Smooth muscle cell (in vitro differentiated cells): ENCODE results near the gene TMEM170B. TPM values are rescaled to one million over a fixed set of nuclear protein-coding genes. Genes with fewer than 3 reads are reported as not detected.
A peak's percentile ranks its signal among the peaks of the same experiment; 100 is the strongest.

Experiments
- DNase-seq: peaks from one replicate; lab custom pipeline; 2025; ENCODE audit not compliant: unreplicated experiment; lab: John Stamatoyannopoulos, UW
- H2AFZ ChIP-seq: fragments of 200-600 bp; sonication (generic); 2 replicates; pipeline ENCODE4 v1.6.0; 2016; ENCODE audit warnings: antibody characterized with exemption, low read depth, mild to moderate bottlenecking
- H3F3A ChIP-seq: fragments of 200-600 bp; sonication (generic); 2 replicates; pipeline ENCODE4 v1.6.0; 2017; ENCODE audit warnings: antibody characterized with exemption, low read depth
- H3K27ac ChIP-seq: fragments of 200-600 bp; sonication (generic); 2 replicates; pipeline ENCODE4 v1.5.1; 2016; ENCODE audit warnings: low read depth, mild to moderate bottlenecking
- H3K27me3 ChIP-seq: fragments of 200-600 bp; sonication (generic); 2 replicates; pipeline ENCODE4 v1.6.1; 2016; ENCODE audit warnings: low read depth, mild to moderate bottlenecking
- H3K36me3 ChIP-seq: fragments of 200-600 bp; sonication (generic); 2 replicates; pipeline ENCODE4 v1.5.1; 2016; ENCODE audit warnings: low read depth
- H3K4me1 ChIP-seq: fragments of 200-600 bp; sonication (generic); 2 replicates; pipeline ENCODE4 v1.5.1; 2016; ENCODE audit warnings: low read depth
- H3K4me2 ChIP-seq: fragments of 200-600 bp; sonication (generic); 2 replicates; pipeline ENCODE4 v1.6.0; 2016; ENCODE audit warnings: mild to moderate bottlenecking
- H3K4me3 ChIP-seq: fragments of 200-600 bp; sonication (generic); 2 replicates; pipeline ENCODE4 v1.5.1; 2016; ENCODE audit warnings: mild to moderate bottlenecking
- H3K79me2 ChIP-seq: fragments of 200-600 bp; sonication (generic); 2 replicates; pipeline ENCODE4 v1.6.0; 2016; ENCODE audit warnings: low read depth, mild to moderate bottlenecking
- H3K9ac ChIP-seq: fragments of 200-600 bp; sonication (generic); 2 replicates; pipeline ENCODE4 v1.6.0; 2016; ENCODE audit warnings: low read depth
- H3K9me3 ChIP-seq: fragments of 200-600 bp; sonication (generic); replicated peaks from 2 replicates; pipeline ENCODE4 v1.5.1; 2016; ENCODE audit warnings: low read depth
- H4K20me1 ChIP-seq: fragments of 200-600 bp; sonication (generic); 2 replicates; pipeline ENCODE4 v1.6.0; 2016; ENCODE audit warnings: low read depth
- WGBS: methylation state at CpG from one replicate; pipeline ENCODE4 v1.1.7; 2016; ENCODE audit warnings: low lambda C conversion rate; 5-methylcytosine and 5-hydroxymethylcytosine counted together
- polyA plus RNA-seq: library from polyadenylated mRNA; unstranded; fragments of >200 nt; fragmentation: Nextera tagmentation; extraction: Ambion mirVana; gene quantifications from 2 replicates; pipeline ENCODE4 v1.2.1, GENCODE V29; 2016
- total RNA-seq: library from RNA; depleted of rRNA; stranded (reverse); fragments of >200 nt; gene quantifications from 2 replicates; pipeline ENCODE4 v1.2.3, GENCODE V29; 2014
- TF ChIP-seq, protein P1 (sequence below): fragments of 200-600 bp; sonication (generic); IDR thresholded peaks from 2 replicates; pipeline ENCODE4 v1.5.1; 2017; ENCODE audit warnings: borderline replicate concordance, mild to moderate bottlenecking, antibody characterized with exemption; ENCODE audit not compliant: insufficient read depth, poor library complexity, severe bottlenecking

TMEM170B gene
- total and polyA plus RNA-seq, 2 experiments from 2014 or later, result 0.50 to 0.81 TPM

- H3K36me3 ChIP-seq, result no peaks in the 10 kb centered on the region
- no peak overlapping the region for H2AFZ ChIP-seq
- peaks cover 9% of the 10 kb centered on the region for H3K4me1 ChIP-seq
- no peak overlapping the region for H3K4me2 ChIP-seq
- H4K20me1 ChIP-seq, result no peaks in the 10 kb centered on the region
- H3K79me2 ChIP-seq, result no peaks in the 10 kb centered on the region
- TF ChIP-seq, protein P1, sequence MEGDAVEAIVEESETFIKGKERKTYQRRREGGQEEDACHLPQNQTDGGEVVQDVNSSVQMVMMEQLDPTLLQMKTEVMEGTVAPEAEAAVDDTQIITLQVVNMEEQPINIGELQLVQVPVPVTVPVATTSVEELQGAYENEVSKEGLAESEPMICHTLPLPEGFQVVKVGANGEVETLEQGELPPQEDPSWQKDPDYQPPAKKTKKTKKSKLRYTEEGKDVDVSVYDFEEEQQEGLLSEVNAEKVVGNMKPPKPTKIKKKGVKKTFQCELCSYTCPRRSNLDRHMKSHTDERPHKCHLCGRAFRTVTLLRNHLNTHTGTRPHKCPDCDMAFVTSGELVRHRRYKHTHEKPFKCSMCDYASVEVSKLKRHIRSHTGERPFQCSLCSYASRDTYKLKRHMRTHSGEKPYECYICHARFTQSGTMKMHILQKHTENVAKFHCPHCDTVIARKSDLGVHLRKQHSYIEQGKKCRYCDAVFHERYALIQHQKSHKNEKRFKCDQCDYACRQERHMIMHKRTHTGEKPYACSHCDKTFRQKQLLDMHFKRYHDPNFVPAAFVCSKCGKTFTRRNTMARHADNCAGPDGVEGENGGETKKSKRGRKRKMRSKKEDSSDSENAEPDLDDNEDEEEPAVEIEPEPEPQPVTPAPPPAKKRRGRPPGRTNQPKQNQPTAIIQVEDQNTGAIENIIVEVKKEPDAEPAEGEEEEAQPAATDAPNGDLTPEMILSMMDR, result no peak
- 41% methylated on average over 5 of the region's 5 CpGs for WGBS
- H3K27me3 ChIP-seq, result no peaks in the 10 kb centered on the region
- no peak overlapping the region for H3K9ac ChIP-seq
- H3K27ac ChIP-seq, result no peak overlapping the region
- no peak for DNase-seq
- H3K9me3 ChIP-seq, result no peaks in the 10 kb centered on the region
- no peak overlapping the region for H3K4me3 ChIP-seq
- H3F3A ChIP-seq, result no peaks in the 10 kb centered on the region
Observed at GRCh38 chr6:11584244-11584643, 46.7 kb downstream of the TMEM170B start.

GRCh38 chr6:11585426-11586016 is 48.0 kb downstream of the TMEM170B start:
- 6% methylated on average over 1 of the region's 1 CpG for WGBS
- TF ChIP-seq, protein P1, result peak; percentile 70

GRCh38 chr6:11586117-11586516 is 48.6 kb downstream of the TMEM170B start:
- no peaks in the 10 kb centered on the region for H3K27me3 ChIP-seq
- H3K9ac ChIP-seq, result no peak overlapping the region
- 80% methylated on average over 4 of the region's 4 CpGs for WGBS
- peak overlapping the region; percentile 83 for H3K27ac ChIP-seq
- H2AFZ ChIP-seq, result peak overlapping the region; percentile 10
- H3F3A ChIP-seq, result no peaks in the 10 kb centered on the region
- DNase-seq, result no peak
- H4K20me1 ChIP-seq, result no peaks in the 10 kb centered on the region
- TF ChIP-seq, protein P1, result no peak
- no peaks in the 10 kb centered on the region for H3K9me3 ChIP-seq
- no peak overlapping the region for H3K4me3 ChIP-seq
- no peaks in the 10 kb centered on the region for H3K79me2 ChIP-seq
- peak overlapping the region; percentile 16 for H3K4me2 ChIP-seq
- H3K36me3 ChIP-seq, result no peaks in the 10 kb centered on the region
- H3K4me1 ChIP-seq, result peaks cover 9% of the 10 kb centered on the region

More at GRCh38 chr6:11585426-11586016, 48.0 kb downstream of the TMEM170B start:
- H3F3A ChIP-seq, result no peaks in the 10 kb centered on the region
- H3K4me2 ChIP-seq, result no peak overlapping the region
- H4K20me1 ChIP-seq, result no peaks in the 10 kb centered on the region
- H3K27me3 ChIP-seq, result no peaks in the 10 kb centered on the region
- H3K9me3 ChIP-seq, result no peaks in the 10 kb centered on the region
- H3K36me3 ChIP-seq, result no peaks in the 10 kb centered on the region
- peak overlapping the region; percentile 83 for H3K27ac ChIP-seq
- peaks cover 9% of the 10 kb centered on the region for H3K4me1 ChIP-seq
- no peaks in the 10 kb centered on the region for H3K79me2 ChIP-seq
- DNase-seq, result no peak
- H3K4me3 ChIP-seq, result no peak overlapping the region
- H3K9ac ChIP-seq, result no peak overlapping the region
- H2AFZ ChIP-seq, result no peak overlapping the region

- TF ChIP-seq, protein P1, result no peak
- H3K4me1 ChIP-seq, result peaks cover 9% of the 10 kb centered on the region
- no peaks in the 10 kb centered on the region for H3K27me3 ChIP-seq
- H3K9me3 ChIP-seq, result no peaks in the 10 kb centered on the region
- H3K4me2 ChIP-seq, result peak overlapping the region; percentile 16
- no peaks in the 10 kb centered on the region for H4K20me1 ChIP-seq
- H2AFZ ChIP-seq, result peak overlapping the region; percentile 10
- peak overlapping the region; percentile 56 for H3K9ac ChIP-seq
- no peaks in the 10 kb centered on the region for H3K36me3 ChIP-seq
- H3K79me2 ChIP-seq, result no peaks in the 10 kb centered on the region
- H3F3A ChIP-seq, result no peaks in the 10 kb centered on the region
- WGBS, result 37% methylated on average over 7 of the region's 7 CpGs
- H3K27ac ChIP-seq, result peak overlapping the region; percentile 83
- no peak overlapping the region for H3K4me3 ChIP-seq
- DNase-seq, result no peak
Observed at GRCh38 chr6:11586536-11586935, 49.0 kb downstream of the TMEM170B start.
